GM12874 (cell line): Measurements from ENCODE around the gene MYO19.

Experiments used
- TF ChIP-seq, protein P1 (sequence below): IDR thresholded peaks from 2 replicates; pipeline ENCODE4 v1.5.1; 2011; ENCODE audit warnings: low read depth, mild to moderate bottlenecking, control low read depth, low read length, moderate library complexity; ENCODE audit not compliant: insufficient read depth

Gene MYO19

GRCh38 chr17:36498560-36499300 is 35.9 kb downstream of the MYO19 start:
- TF ChIP-seq, protein P1, sequence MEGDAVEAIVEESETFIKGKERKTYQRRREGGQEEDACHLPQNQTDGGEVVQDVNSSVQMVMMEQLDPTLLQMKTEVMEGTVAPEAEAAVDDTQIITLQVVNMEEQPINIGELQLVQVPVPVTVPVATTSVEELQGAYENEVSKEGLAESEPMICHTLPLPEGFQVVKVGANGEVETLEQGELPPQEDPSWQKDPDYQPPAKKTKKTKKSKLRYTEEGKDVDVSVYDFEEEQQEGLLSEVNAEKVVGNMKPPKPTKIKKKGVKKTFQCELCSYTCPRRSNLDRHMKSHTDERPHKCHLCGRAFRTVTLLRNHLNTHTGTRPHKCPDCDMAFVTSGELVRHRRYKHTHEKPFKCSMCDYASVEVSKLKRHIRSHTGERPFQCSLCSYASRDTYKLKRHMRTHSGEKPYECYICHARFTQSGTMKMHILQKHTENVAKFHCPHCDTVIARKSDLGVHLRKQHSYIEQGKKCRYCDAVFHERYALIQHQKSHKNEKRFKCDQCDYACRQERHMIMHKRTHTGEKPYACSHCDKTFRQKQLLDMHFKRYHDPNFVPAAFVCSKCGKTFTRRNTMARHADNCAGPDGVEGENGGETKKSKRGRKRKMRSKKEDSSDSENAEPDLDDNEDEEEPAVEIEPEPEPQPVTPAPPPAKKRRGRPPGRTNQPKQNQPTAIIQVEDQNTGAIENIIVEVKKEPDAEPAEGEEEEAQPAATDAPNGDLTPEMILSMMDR: no peak

DNA sequence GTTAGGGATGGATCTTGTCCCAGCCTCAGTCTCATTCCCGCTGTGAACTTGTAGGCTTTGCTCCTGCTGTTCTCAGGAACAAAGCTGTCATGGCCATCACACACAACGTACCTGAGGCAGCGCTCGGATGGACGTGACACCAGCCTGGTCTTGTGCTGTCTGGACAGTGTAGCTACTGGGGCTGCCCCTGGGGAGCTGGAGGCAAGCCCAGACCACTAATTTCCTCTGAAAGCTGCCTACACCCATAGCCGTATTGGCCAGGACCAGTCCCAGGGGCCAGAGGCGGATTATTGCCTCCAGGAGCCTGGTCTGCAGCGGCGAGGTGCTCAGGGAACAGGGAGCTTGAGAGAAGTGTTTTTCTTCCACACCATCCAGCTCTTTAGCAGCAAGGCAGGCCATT is 36.5 kb downstream of the MYO19 start:
- TF ChIP-seq, protein P1: no peak

GRCh38 chr17:36496018-36496789 is 38.5 kb downstream of the MYO19 start:
- TF ChIP-seq, protein P1: no peak

DNA sequence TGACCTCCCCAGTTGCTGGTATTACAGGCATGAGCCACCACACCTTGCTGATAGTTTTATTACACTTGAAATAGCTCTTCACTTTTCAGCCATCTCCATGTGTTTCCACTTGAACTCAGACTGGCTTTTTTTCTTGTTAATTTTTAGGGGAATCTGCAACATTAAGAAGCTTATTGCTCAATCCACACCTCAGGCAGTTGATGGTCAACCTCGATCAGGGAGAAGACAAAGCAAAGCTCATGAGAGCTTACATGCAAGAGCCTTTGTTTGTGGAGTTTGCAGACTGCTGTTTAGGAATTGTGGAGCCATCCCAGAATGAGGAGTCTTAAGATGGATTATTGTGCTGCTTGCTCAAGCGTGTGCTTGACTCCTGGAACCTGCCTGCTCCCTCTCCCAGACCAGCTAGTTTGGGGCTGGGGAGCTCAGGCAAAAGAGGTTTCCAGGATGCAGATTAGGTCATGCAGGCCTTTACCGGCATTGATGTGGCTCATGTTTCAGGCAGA is 39.5 kb downstream of the MYO19 start:
- TF ChIP-seq, protein P1: no peak

GRCh38 chr17:36494674-36495073 is 40.0 kb downstream of the MYO19 start:
- TF ChIP-seq, protein P1: no peak

GRCh38 chr17:36493956-36494355 is 40.7 kb downstream of the MYO19 start:
- TF ChIP-seq, protein P1: no peak

GRCh38 chr17:36486204-36487194 is 48.2 kb downstream of the MYO19 start, which contains the start of gene ZNHIT3:
Gene ZNHIT3 (plus strand): TSS chr17:36486681. CDS start chr17:36486700, 19 bp downstream.
- TF ChIP-seq, protein P1: no peak
